Fibroblast of mammary gland (primary cell): ENCODE data around the gene JAKMIP2.

Experiments
- DNase-seq: peaks from one replicate; pipeline ENCODE4 v3.0.0-alpha.2; 2010; ENCODE audit warnings: low read depth
- H3K4me3 ChIP-seq: 2 replicates; pipeline ENCODE4 v1.5.1; 2011; ENCODE audit warnings: low read depth, mild to moderate bottlenecking, low read length, moderate library complexity; ENCODE audit not compliant: control insufficient read depth
- CTCF ChIP-seq: conservative IDR thresholded peaks from 2 replicates; pipeline ENCODE4 v1.5.1; 2011; ENCODE audit warnings: low read depth, low read length, inconsistent platforms; ENCODE audit not compliant: control insufficient read depth, insufficient read depth

JAKMIP2 gene

GRCh38 chr5:147704544-147704943 lies 78.0 kb downstream of the JAKMIP2 start:
- H3K4me3 ChIP-seq, result no peak overlapping the region
- DNase-seq, result no peak
- no peak for TF ChIP-seq CTCF

- DNase-seq, result no peak
- TF ChIP-seq CTCF, result no peak
- H3K4me3 ChIP-seq, result no peak overlapping the region
These were observed 81.1 kb downstream of the JAKMIP2 start for GRCh38 chr5:147701468-147701867.

- H3K4me3 ChIP-seq, result no peak overlapping the region
- no peak for TF ChIP-seq CTCF
- no peak for DNase-seq
These were observed 82.9 kb downstream of the JAKMIP2 start for GRCh38 chr5:147699496-147700088.

GRCh38 chr5:147697380-147697779 lies 85.1 kb downstream of the JAKMIP2 start:
- DNase-seq, result no peak
- no peak for TF ChIP-seq CTCF
- H3K4me3 ChIP-seq, result no peak overlapping the region

GRCh38 chr5:147694772-147695171 lies 87.8 kb downstream of the JAKMIP2 start:
- no peak overlapping the region for H3K4me3 ChIP-seq
- DNase-seq, result no peak

GRCh38 chr5:147693233-147693632 lies 89.3 kb downstream of the JAKMIP2 start:
- H3K4me3 ChIP-seq, result no peak overlapping the region
- DNase-seq, result no peak
- TF ChIP-seq CTCF, result no peak

More at GRCh38 chr5:147694772-147695171, 87.8 kb downstream of the JAKMIP2 start:
- TF ChIP-seq CTCF, result no peak

- no peak for DNase-seq
- H3K4me3 ChIP-seq, result no peak overlapping the region
- no peak for TF ChIP-seq CTCF
These were observed 91.4 kb downstream of the JAKMIP2 start for GRCh38 chr5:147691130-147691529.
